ENCODE measurements around the gene ALS2CL. TPM values are rescaled to one million over a fixed set of nuclear protein-coding genes. Genes with fewer than 3 reads are reported as not detected.

Gene ALS2CL
- total and polyA plus RNA-seq, 2 donors (not counting 3 experiments of a cell fraction or from before 2014, with no cell fraction given) = 7.8 to 10.1 TPM

DNA sequence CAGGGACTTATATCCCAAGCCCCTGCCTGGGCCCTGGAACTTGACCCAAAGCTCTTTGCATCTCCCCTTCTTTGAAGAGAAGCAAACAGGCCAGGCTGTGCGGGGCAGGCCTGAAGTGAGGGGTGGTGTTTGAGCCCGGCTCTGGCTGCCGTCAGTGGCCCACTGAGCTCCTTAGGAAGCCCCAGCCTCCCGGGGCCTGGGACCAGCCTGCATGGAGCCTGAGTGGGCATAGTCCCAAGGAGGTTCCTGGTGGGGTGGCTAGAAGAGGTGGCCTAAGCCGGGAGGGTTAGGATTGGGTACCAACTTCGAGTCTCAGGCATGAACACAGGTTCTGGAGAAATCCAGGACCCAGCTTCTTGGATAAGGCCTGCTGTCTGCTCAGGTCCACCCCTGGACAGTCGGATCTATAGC lies 14.1 kb upstream of the ALS2CL start:
- TF ChIP-seq POLR2AphosphoS5 (IDR thresholded peaks at IDR 0.05; ENCODE audit: insufficient read depth, low read depth, low read length) (no peak), JUN (IDR thresholded peaks at IDR 0.05; ENCODE audit: borderline replicate concordance, insufficient read depth, insufficient read length, low read depth) (no peak), FOS (IDR thresholded peaks at IDR 0.05; ENCODE audit: borderline replicate concordance, insufficient read depth, low read length) (no peak), POLR2A (IDR thresholded peaks at IDR 0.05; ENCODE audit: low read depth, low read length) (no peak), MYC (IDR thresholded peaks at IDR 0.05; ENCODE audit: low read depth, low read length) (no peak), EZH2 (IDR thresholded peaks at IDR 0.05; ENCODE audit: borderline replicate concordance, low read depth, low read length, severe bottlenecking) (no peak), GATA2 (IDR thresholded peaks at IDR 0.05; ENCODE audit: insufficient read depth, insufficient read length, low read depth, low read length) (no peak)
- TF ChIP-seq, protein P1, sequence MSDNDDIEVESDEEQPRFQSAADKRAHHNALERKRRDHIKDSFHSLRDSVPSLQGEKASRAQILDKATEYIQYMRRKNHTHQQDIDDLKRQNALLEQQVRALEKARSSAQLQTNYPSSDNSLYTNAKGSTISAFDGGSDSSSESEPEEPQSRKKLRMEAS (IDR thresholded peaks at IDR 0.05; ENCODE audit: insufficient read depth, insufficient read length) = no peak
- TF ChIP-seq, protein P2, sequence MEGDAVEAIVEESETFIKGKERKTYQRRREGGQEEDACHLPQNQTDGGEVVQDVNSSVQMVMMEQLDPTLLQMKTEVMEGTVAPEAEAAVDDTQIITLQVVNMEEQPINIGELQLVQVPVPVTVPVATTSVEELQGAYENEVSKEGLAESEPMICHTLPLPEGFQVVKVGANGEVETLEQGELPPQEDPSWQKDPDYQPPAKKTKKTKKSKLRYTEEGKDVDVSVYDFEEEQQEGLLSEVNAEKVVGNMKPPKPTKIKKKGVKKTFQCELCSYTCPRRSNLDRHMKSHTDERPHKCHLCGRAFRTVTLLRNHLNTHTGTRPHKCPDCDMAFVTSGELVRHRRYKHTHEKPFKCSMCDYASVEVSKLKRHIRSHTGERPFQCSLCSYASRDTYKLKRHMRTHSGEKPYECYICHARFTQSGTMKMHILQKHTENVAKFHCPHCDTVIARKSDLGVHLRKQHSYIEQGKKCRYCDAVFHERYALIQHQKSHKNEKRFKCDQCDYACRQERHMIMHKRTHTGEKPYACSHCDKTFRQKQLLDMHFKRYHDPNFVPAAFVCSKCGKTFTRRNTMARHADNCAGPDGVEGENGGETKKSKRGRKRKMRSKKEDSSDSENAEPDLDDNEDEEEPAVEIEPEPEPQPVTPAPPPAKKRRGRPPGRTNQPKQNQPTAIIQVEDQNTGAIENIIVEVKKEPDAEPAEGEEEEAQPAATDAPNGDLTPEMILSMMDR (IDR thresholded peaks at IDR 0.05; ENCODE audit: extremely low read depth in 1 of 2, insufficient read depth in 1 of 2, low read depth in 1 of 2, low read length in 2 of 2) = no peak
- peaks cover 11% of the 10 kb centered on the region for H3K4me1 ChIP-seq (ENCODE audit: control insufficient read depth, extremely low read depth, insufficient read depth, low read length)
- H2AFZ ChIP-seq (ENCODE audit: low read depth, low read length) = no peak overlapping the region
- no peaks in the 10 kb centered on the region for H4K20me1 ChIP-seq (replicated peaks; ENCODE audit: control insufficient read depth, extremely low read depth, insufficient read depth, low read length)
- H3K9me1 ChIP-seq (replicated peaks; ENCODE audit: control insufficient read depth, extremely low read depth, insufficient read depth, low read length) = no peaks in the 10 kb centered on the region
- intact Hi-C loops (cut with micrococcal nuclease) = loop anchor here (5.0 to 10.0 kb wide), 3 partner anchors 287 to 667 kb away; no protein-coding TSS in a partner anchor
- no TSS peak for BruUV-seq (replicated peaks)
- FAIRE-seq (no peak), DNase-seq (ENCODE audit: low read depth, low spot score) (no peak)
- H3K36me3 ChIP-seq (ENCODE audit: control insufficient read depth in 2 of 2, extremely low read depth in 1 of 2, insufficient read depth in 2 of 2, low read length in 2 of 2) = no peaks in the 10 kb centered on the region
- H3K27ac ChIP-seq (ENCODE audit: insufficient read depth, low read depth, low read length) = no peak overlapping the region
- H3K4me3 ChIP-seq (replicated peaks in 1 of 3; ENCODE audit: insufficient read depth in 1 of 3, low read depth in 1 of 3, low read length in 3 of 3) = no peak overlapping the region
- peaks cover 0 to under 1% of the 10 kb centered on the region in 2 experiments for H3K27me3 ChIP-seq (ENCODE audit: control insufficient read depth in 2 of 2, insufficient read depth in 2 of 2, low read length in 2 of 2)
- H3K4me2 ChIP-seq (ENCODE audit: insufficient read depth, low read length) = no peak overlapping the region
- H3K79me2 ChIP-seq (ENCODE audit: control insufficient read depth, insufficient read depth, low read length) = no peaks in the 10 kb centered on the region
- ChIA-PET CTCF (interaction anchor here (0.6 to 4.2 kb wide), 6 partner anchors 13 to 201 kb away, joined by 3 to 27 read pairs (median 3); no protein-coding TSS in a partner anchor), POLR2A (no interaction called here)
- no peaks in the 10 kb centered on the region for H3K9me3 ChIP-seq (replicated peaks; ENCODE audit: control insufficient read depth, insufficient read depth, low read length)
- H3K9ac ChIP-seq (replicated peaks; ENCODE audit: extremely low read depth, insufficient read depth, low read length) = no peak overlapping the region
- dilution Hi-C loops (cut with MboI; ENCODE audit: extremely low pct_ligation_motif_present, low sequenced_read_pairs) = no loop called here

Measured in endothelial cell of umbilical vein (primary cell).